K562 (cell line): ENCODE results near the gene FTL. TPM values are rescaled to one million over a fixed set of nuclear protein-coding genes. Genes with fewer than 3 reads are reported as not detected.
A peak's percentile ranks its signal among the peaks of the same experiment; 100 is the strongest.

Experiments used
- BCL6 ChIP-seq: fragments of 250-450 bp; sonication (Bioruptor Pico); IDR thresholded peaks from 2 replicates; pipeline ENCODE4 v1.4.0; 2020
- CEBPG ChIP-seq, 3 experiments: fragments of 200-800 bp in 1 of 3; sonication (Bioruptor generic) in 1 of 3; sonication (generic) in 1 of 3; formaldehyde crosslinking in 1 of 3; IDR thresholded peaks in 2 of 3; conservative IDR thresholded peaks in 1 of 3; 2 replicates each; pipeline versions ENCODE4 v1.6.1 to v1.8.0; 2016 to 2022; ENCODE audit warnings: missing compliant biosample characterization in 2 of 3, missing genetic modification characterization in 2 of 3, mild to moderate bottlenecking in 1 of 3, missing genetic modification reagents in 1 of 3
- ESRRA ChIP-seq: fragments of 450-650 bp; IDR thresholded peaks from 2 replicates; pipeline ENCODE4 v1.6.1; 2014; ENCODE audit warnings: low read depth, mild to moderate bottlenecking, moderate library complexity, borderline replicate concordance
- FOXK1 ChIP-seq: sonication (generic); formaldehyde crosslinking; IDR thresholded peaks from 2 replicates; pipeline ENCODE4 v1.8.0; 2022; ENCODE audit warnings: missing genetic modification reagents, mild to moderate bottlenecking, borderline replicate concordance
- HNRNPUL1 ChIP-seq: fragments of 200-400 bp; formaldehyde crosslinking; IDR thresholded peaks from 2 replicates; pipeline ENCODE4 v1.6.1; 2017; ENCODE audit warnings: low read length
- MCM3 ChIP-seq: fragments of 450-650 bp; IDR thresholded peaks from 2 replicates; pipeline ENCODE4 v1.6.1; 2016
- NFATC3 ChIP-seq: fragments of 450-650 bp; IDR thresholded peaks from 2 replicates; pipeline ENCODE4 v1.6.1; 2017; ENCODE audit warnings: mild to moderate bottlenecking
- NR2C2 ChIP-seq, 2 experiments: fragments of 200-800 bp in 1 of 2; sonication (Bioruptor generic) in 1 of 2; sonication (generic) in 1 of 2; formaldehyde crosslinking in 1 of 2; IDR thresholded peaks; 2 replicates each; pipeline versions ENCODE4 v1.6.1 to v1.8.0; 2016 to 2022; ENCODE audit warnings: mild to moderate bottlenecking in 1 of 2, missing compliant biosample characterization in 1 of 2, missing genetic modification characterization in 1 of 2, missing genetic modification reagents in 1 of 2
- PHTF2 ChIP-seq: fragments of 250-450 bp; sonication (Bioruptor Pico); IDR thresholded peaks from 2 replicates; pipeline ENCODE4 v1.5.0; 2021; ENCODE audit warnings: mild to moderate bottlenecking
- POLR3A ChIP-seq: IDR thresholded peaks from 2 replicates; pipeline ENCODE4 v1.6.1; 2011; ENCODE audit warnings: borderline replicate concordance, mild to moderate bottlenecking, moderate library complexity; ENCODE audit not compliant: insufficient read length, insufficient read depth; ENCODE audit errors: extremely low read depth
- RAD21 ChIP-seq, 2 experiments: fragments of 250-450 bp in 1 of 2; fragments of 450-650 bp in 1 of 2; sonication (Bioruptor Pico) in 1 of 2; formaldehyde crosslinking in 1 of 2; IDR thresholded peaks in 1 of 2; conservative IDR thresholded peaks in 1 of 2; 2 replicates each; pipeline versions ENCODE4 v1.4.0 to v1.8.0; 2020 to 2022; ENCODE audit warnings: mild to moderate bottlenecking in 2 of 2, moderate library complexity in 1 of 2
- RCOR1 ChIP-seq, 2 experiments: IDR thresholded peaks; 2 replicates each; pipeline ENCODE4 v1.6.1; 2012; ENCODE audit warnings: low read depth in 2 of 2, low read length in 2 of 2, borderline replicate concordance in 1 of 2, improper control_type of control experiment in 1 of 2
- TEAD2 ChIP-seq: fragments of 450-650 bp; IDR thresholded peaks from 2 replicates; pipeline ENCODE4 v1.6.1; 2016; ENCODE audit warnings: missing genetic modification characterization, control low read depth, missing compliant biosample characterization
- TRIM24 ChIP-seq, 2 experiments: fragments of 450-650 bp; IDR thresholded peaks; 2 replicates each; pipeline ENCODE4 v1.6.1; 2016
- ZEB2 ChIP-seq: fragments of 450-650 bp; IDR thresholded peaks from 2 replicates; pipeline ENCODE4 v1.6.1; 2016
- ZFX ChIP-seq: sonication (generic); formaldehyde crosslinking; IDR thresholded peaks from 2 replicates; pipeline ENCODE4 v1.8.0; 2022; ENCODE audit warnings: mild to moderate bottlenecking, missing genetic modification reagents, moderate library complexity
- ZNF232 ChIP-seq: sonication (generic); formaldehyde crosslinking; IDR thresholded peaks from 2 replicates; pipeline ENCODE4 v1.8.0; 2022; ENCODE audit warnings: mild to moderate bottlenecking, missing genetic modification reagents
- polyA plus RNA-seq, 8 experiments: library from polyadenylated mRNA; depleted of rRNA in 4 of 8; stranded (reverse) in 5 of 8; unstranded in 3 of 8; fragments of >200 nt; fragmentation: Nextera tagmentation in 2 of 8; fragmentation: Illumina TruSeq in 1 of 8; extraction: Ambion mirVana in 2 of 8; extraction: Trizol in 1 of 8; gene quantifications; 2 replicates each; pipeline versions ENCODE4 v1.2.1 to v1.2.3, GENCODE V29; 2011 to 2014; ENCODE audit warnings: inconsistent platforms in 1 of 8, missing spikeins in 1 of 8
- total RNA-seq, 7 experiments: library from RNA; depleted of rRNA in 6 of 7; stranded (reverse); fragments of >200 nt in 6 of 7; fragmentation: Illumina TruSeq in 2 of 7; extraction: Trizol in 2 of 7; gene quantifications; 2 replicates each; pipeline versions ENCODE4 v1.2.1 to v1.2.3, GENCODE V29; 2011 to 2021; ENCODE audit warnings: low replicate concordance in 1 of 7
- TF ChIP-seq, protein P1 (sequence below), 2 experiments: fragments of 450-650 bp in 1 of 2; sonication (generic) in 1 of 2; formaldehyde crosslinking; conservative IDR thresholded peaks; 2 replicates each; pipeline versions ENCODE4 v1.4.0 to v1.8.1; 2020 to 2022; ENCODE audit warnings: mild to moderate bottlenecking in 1 of 2, missing genetic modification reagents in 1 of 2
- TF ChIP-seq, protein P2 (sequence below): fragments of 450-650 bp; IDR thresholded peaks from 2 replicates; pipeline ENCODE4 v1.6.1; 2014; ENCODE audit warnings: low read depth, mild to moderate bottlenecking, moderate library complexity, borderline replicate concordance
- TF ChIP-seq, protein P3 (sequence below): fragments of 250-450 bp; sonication (Bioruptor Pico); IDR thresholded peaks from 2 replicates; pipeline ENCODE4 v1.8.0; 2021; ENCODE audit warnings: borderline replicate concordance, mild to moderate bottlenecking, moderate library complexity; ENCODE audit not compliant: poor library complexity, severe bottlenecking
- TF ChIP-seq, protein P4 (sequence below): fragments of 150-350 bp; conservative IDR thresholded peaks from 2 replicates; pipeline ENCODE4 v1.6.1; 2014; ENCODE audit warnings: low read length

FTL gene
- total and polyA plus RNA-seq, 9 of the 15 experiments (the other 6 are each of a cell fraction or from before 2014, with no cell fraction given), result 1,231 to 27,415 (median 3,965) TPM

DNA sequence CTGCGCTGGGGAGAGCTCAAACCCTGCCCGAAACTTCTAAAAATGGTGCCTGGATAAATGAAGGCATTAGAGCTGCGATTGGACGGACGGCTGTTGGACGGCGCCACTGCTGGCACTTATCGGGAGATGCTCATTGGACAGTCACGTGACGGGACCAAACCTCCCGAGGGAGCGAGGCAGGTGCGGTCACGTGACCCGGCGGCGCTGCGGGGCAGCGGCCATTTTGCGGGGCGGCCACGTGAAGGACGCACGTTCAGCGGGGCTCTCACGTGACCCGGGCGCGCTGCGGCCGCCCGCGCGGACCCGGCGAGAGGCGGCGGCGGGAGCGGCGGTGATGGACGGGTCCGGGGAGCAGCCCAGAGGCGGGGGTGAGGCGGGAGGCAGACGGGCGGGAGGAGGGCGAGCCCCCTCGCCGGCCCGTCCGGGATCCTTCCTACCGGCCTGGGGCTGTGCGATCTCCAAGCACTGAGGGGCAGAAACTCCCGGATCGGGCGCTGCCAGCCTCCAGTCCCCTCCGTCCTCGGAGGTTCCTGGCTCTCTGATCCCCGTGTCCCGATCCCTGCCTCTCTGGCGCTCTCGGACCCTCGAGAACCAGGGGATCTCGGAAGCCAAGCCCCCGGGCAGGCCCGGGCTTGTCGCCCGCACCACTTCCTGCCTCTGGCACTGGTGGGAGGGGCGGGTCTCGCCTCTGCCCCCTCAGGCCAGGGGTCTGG, 10.4 kb upstream of the FTL start, which contains the start of gene BAX (continued):
- TF ChIP-seq RAD21 (CRISPR knock-in tag; conservative IDR thresholded peaks at IDR 0.05 in 1 of 2, IDR thresholded peaks at IDR 0.05 in 1 of 2) (peak; percentile 4 to 34; a peak in 2 of 4 replicates), NFATC3 (no peak), NR2C2 (CRISPR knock-in tag; IDR thresholded peaks at IDR 0.05) (peak; percentile 60; the same call in 1 of the 2 replicates), NR2C2 (tag; IDR thresholded peaks at IDR 0.05) (peak; percentile 85), CEBPG (CRISPR knock-in tag; IDR thresholded peaks at IDR 0.05) (no peak), CEBPG (tag; conservative IDR thresholded peaks at IDR 0.05 in 1 of 2, IDR thresholded peaks at IDR 0.05 in 1 of 2) (no peak), MCM3 (no peak), ZNF232 (CRISPR knock-in tag) (no peak), ZFX (CRISPR knock-in tag) (peak; percentile 31), ZEB2 (0 out of 2 replicates have a peak, but pooled peaks have one; percentile 35), TEAD2 (tag) (no peak), TRIM24 (IDR thresholded peaks at IDR 0.05) (peak in 1 of 2 experiments; percentile 60; a peak in 2 of 4 replicates), POLR3A (no peak), RCOR1 (IDR thresholded peaks at IDR 0.05; ENCODE audit: borderline replicate concordance in 1 of 2, low read depth in 2 of 2, low read length in 2 of 2) (peak in 1 of 2 experiments; percentile 95; a peak in 2 of 4 replicates), BCL6 (CRISPR knock-in tag) (no peak), ESRRA (peak; percentile 77; the same call in 1 of the 2 replicates), FOXK1 (CRISPR knock-in tag) (no peak), HNRNPUL1 (no peak), PHTF2 (CRISPR knock-in tag) (no peak)
- TF ChIP-seq, protein P1, sequence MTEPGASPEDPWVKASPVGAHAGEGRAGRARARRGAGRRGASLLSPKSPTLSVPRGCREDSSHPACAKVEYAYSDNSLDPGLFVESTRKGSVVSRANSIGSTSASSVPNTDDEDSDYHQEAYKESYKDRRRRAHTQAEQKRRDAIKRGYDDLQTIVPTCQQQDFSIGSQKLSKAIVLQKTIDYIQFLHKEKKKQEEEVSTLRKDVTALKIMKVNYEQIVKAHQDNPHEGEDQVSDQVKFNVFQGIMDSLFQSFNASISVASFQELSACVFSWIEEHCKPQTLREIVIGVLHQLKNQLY (CRISPR knock-in tag; conservative IDR thresholded peaks at IDR 0.05), result no peak
- TF ChIP-seq, protein P2, sequence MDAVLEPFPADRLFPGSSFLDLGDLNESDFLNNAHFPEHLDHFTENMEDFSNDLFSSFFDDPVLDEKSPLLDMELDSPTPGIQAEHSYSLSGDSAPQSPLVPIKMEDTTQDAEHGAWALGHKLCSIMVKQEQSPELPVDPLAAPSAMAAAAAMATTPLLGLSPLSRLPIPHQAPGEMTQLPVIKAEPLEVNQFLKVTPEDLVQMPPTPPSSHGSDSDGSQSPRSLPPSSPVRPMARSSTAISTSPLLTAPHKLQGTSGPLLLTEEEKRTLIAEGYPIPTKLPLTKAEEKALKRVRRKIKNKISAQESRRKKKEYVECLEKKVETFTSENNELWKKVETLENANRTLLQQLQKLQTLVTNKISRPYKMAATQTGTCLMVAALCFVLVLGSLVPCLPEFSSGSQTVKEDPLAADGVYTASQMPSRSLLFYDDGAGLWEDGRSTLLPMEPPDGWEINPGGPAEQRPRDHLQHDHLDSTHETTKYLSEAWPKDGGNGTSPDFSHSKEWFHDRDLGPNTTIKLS, result peak; percentile 63; the same call in 1 of the 2 replicates
- TF ChIP-seq, protein P3, sequence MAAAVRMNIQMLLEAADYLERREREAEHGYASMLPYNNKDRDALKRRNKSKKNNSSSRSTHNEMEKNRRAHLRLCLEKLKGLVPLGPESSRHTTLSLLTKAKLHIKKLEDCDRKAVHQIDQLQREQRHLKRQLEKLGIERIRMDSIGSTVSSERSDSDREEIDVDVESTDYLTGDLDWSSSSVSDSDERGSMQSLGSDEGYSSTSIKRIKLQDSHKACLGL, result peak; percentile 23
- TF ChIP-seq, protein P4, sequence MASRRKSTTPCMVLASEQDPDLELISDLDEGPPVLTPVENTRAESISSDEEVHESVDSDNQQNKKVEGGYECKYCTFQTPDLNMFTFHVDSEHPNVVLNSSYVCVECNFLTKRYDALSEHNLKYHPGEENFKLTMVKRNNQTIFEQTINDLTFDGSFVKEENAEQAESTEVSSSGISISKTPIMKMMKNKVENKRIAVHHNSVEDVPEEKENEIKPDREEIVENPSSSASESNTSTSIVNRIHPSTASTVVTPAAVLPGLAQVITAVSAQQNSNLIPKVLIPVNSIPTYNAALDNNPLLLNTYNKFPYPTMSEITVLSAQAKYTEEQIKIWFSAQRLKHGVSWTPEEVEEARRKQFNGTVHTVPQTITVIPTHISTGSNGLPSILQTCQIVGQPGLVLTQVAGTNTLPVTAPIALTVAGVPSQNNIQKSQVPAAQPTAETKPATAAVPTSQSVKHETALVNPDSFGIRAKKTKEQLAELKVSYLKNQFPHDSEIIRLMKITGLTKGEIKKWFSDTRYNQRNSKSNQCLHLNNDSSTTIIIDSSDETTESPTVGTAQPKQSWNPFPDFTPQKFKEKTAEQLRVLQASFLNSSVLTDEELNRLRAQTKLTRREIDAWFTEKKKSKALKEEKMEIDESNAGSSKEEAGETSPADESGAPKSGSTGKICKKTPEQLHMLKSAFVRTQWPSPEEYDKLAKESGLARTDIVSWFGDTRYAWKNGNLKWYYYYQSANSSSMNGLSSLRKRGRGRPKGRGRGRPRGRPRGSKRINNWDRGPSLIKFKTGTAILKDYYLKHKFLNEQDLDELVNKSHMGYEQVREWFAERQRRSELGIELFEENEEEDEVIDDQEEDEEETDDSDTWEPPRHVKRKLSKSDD, result no peak
